Left hindlimb (tissue), 1 donor: Measurements from ENCODE around the gene KRTDAP.
"Not testable (repeated sequence)": the region's sequence is repeated elsewhere in the genome, so short reads cannot be mapped to it uniquely, and the experiment has no call there.

ENCODE experiments used
- DNase-seq: peaks from one replicate; pipeline ENCODE4 v3.0.0-alpha.2; 2018

Gene KRTDAP

GRCh38 chr19:35483089-35483488 lies 7.2 kb downstream of the KRTDAP start:
- no peak for DNase-seq

DNA sequence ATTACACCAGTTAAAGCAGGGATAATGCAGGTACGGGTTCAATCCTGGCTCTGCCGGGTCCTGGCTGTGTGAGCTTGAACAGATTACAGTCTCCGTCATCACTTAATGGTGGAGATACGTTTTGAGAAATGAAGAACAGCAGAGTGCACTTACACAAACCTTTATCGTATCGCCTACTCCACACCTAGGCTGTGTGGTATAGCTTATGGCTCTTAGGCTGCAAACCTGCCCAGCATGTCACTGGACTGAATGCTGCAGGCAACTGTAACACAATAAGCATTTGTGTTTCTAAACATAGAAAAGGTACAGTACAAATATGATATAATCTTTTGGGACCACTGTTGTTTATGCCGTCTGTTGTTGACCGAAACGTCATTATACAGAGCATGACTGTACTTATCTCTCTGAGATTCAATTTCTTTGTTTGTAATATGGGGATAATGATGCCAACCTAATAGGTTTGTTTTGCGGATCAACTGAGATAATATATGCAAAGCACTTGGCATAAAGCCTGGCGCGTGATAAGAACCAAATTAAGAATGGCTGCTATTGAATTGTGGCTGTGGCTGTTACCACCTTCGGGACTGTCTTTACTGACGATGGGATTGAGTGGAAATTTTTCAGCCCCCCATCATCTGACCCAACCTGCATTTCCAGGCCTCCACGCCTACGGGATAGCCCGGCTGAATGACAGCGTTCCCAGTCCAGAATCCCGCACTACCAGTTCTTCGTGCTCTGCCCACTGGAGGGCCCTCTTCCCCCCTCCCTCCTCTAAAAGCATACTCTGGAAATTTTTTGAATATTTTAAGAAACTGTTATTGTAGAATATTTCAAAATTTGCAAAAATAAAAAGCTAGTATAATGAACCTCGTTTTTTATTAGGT lies 11.2 kb downstream of the KRTDAP start:
- DNase-seq: no peak

DNA sequence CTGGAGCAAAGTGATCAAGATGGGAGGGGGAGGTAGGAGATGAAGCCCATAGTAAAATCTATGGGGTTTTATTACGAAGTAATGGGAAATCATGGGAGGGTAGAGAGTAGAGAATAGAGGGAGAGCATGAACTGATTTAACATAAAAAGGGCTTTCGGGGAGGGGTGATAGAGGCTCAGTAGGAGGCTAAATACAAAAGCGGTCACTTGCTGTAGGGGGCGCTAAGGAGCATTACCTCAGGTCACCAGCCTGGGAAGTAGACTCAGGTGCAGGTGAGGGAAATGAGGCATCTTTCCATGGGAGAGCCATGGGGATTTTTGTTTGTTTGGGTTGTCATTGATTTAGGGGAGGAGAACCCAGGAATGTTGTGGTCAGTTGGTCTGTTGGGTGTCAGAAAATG lies 14.1 kb downstream of the KRTDAP start:
- no peak for DNase-seq

- not testable (repeated sequence) for DNase-seq
These were observed 15.7 kb downstream of the KRTDAP start for GRCh38 chr19:35474594-35474993.

DNA sequence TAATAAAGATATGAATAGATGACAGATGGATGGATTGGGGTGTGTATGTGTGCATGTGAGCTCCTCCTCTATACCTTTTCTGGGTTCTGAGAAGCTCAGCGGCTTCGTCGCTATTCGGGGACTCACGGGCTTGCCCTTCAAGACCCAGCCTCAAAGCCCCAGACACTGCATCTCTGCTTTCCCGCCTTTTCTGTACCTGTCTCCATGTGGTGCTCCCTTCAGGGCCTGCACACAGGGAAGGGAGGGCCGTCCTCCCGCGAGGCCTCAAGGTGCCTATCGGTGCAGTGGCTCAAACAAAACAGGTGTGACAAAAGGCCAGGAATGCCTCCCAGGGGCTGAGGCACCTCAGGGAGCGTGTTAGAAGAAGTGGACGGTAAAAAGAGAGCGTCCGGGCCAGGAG lies 16.2 kb downstream of the KRTDAP start:
- no peak for DNase-seq

DNA sequence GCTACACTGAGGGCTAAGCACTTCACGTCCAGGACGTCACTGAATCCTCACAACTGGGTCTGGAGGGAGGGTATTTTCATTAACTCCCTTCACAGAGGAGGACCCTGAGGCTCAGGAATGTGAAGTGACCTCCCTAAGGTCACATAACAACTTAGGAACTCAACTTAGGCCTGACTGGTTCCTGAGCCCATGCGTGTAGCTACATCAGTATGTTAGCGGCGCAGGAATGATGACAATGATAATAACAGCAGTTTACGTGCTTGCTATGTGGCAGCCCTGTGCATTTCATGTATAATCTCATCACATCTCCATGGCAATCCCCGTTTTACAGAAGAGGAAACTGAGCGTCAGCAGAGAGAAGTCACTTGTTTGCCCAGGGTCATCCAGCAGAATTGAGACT lies 18.3 kb downstream of the KRTDAP start:
- DNase-seq: no peak

DNA sequence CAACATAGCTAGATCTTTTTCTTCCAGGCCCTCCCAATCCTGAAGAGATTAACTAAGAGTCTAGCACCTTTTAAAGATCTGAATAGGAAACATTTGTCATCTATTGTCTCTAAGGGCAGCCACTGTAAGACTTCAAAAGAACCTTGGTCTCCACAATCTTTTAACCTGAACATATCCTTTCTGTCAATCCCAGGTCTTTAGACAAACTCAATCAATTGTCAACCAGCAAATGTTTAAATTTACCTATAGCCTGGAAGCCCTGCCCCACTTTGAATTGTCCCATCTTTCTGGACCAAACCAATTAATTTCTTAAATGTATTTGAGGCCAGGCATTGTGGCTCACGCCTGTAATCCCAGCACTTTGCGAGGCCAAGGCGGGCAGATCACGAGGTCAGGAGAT lies 19.2 kb downstream of the KRTDAP start:
- DNase-seq: not testable (repeated sequence)

DNA sequence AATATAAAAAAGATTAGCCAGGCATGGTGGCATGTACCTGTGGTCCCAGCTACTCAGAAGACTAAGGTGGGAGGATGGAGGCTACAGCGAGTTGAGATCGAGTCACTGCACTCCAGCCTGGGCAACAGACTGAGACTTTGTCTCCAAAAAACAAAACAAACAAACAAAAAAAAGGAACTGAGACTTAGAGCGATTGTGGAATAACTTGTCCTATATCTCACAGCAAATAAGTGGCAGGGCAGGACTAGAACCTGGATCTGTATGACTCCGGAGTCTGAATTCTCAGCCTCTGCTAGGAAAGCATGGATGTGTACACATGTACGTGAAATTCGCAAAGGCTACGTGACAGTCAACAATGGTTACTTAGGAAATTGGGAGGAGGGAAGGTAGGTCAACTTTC lies 20.1 kb downstream of the KRTDAP start:
- no peak for DNase-seq

- DNase-seq: no peak
These were observed 21.6 kb downstream of the KRTDAP start for GRCh38 chr19:35468637-35469036.

DNA sequence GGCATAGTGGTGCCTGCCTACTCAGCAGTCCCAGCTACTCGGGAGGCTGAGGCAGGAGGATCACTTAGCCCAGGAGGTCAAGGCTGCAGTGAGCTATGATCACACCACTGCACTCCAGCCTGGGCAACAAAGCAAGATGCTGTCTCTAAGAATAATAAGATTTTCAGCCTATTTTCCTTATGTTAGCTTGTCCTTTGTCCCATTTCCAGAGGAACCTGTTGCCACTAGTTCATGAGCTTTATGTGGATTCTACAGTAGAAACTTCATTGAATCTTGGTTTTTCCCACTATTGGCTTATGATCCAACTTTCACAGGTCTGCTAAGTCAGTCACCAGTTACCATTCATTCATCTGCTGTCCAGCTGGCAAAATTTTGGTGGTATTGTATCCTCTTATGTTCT lies 24.0 kb downstream of the KRTDAP start:
- no peak for DNase-seq

GRCh38 chr19:35462956-35463355 lies 27.3 kb downstream of the KRTDAP start:
- DNase-seq: not testable (repeated sequence)

DNA sequence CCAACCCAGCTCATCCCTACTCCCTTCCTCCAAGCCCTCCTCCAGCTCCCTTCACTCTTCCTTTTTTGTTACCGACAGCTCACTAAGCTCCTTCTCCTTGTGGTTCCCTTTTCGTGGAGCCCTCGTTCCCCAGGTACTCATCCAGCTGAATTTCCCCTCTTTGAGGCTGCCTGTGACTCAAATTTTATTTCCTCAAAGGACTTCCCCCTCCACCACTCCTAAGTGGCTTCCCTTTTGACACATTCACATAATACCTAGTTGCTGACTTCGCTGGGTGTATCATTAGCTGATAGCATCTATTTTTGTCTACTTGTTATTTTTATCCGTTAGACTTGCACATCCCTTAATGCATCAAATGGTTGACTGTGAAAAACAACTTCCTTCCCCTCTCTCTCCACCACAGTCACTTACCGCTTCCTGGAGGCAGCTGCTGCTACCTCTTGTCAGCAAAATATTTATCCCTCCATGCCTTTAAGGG lies 27.7 kb downstream of the KRTDAP start:
- DNase-seq: no peak

DNA sequence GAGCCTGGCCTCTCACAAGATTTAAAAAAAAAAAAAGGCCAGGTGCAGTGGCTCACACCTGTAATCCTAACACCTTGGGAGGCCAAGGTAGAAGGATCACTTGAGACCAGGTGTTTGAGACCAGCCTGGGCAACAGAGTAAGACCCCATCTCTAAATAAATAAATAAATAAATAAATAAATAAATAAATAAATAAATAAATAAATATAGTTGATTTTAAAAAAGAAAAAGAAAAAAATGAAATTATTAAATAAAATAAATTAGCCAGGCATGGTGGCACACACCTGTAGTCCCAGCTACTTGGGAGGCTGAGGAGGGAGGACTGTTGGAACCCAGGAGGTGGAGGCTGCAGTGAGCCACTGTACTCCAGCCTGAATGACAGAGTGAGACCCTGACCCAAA lies 28.5 kb downstream of the KRTDAP start:
- DNase-seq: not testable (repeated sequence)

DNA sequence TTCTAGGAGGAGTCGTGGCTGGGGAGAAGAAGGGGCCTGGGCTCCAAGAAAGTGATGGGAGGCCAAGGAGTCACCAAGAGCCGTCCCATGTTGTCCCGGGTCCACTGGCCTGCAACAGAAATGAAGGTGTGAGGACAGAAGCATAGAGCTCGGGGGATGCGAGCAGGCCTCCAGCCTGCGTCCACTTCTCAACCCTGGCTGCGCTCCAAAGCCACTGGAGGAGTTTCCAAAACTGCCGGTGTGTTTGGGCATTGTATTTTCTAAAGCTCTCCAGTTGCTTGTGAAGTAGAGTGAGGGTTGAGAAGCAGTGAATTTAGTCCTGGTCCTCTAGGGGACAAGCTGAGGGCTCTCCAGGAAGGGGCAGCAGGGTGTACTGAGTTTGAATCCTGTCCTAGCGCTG lies 29.2 kb downstream of the KRTDAP start:
- no peak for DNase-seq

- no peak for DNase-seq
These were observed 29.7 kb downstream of the KRTDAP start for GRCh38 chr19:35460608-35461007.

DNA sequence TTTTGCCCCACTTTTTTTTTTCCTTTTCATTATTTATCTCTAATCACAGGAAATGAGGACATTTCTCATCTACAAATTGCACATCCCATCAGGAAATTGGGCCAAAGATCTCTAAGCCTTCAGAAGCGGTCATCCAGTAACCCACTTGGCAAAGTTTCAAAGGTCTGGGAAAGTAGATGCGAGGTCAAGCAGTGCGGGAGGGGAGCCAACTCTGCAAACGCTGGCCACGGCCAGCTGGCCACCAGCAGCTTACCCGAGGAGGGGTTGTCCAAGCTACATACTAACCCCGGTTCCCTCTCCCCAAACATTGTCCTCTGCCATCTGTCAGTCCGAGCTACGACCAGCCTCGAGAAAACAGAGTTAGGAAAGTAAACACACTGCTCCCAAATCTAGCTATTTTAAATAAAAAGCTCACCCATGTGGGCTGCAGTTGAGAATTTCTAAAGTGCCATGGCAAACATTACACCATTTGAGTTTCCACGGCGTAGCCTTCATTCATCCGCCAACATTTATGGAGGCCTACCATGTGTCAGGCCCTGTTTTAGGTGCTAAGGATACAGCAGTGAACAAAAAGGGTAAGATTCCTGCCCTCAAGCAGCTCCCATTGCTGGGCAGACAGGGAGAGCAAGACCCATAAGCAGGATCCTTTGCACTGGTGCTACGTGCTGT lies 30.7 kb downstream of the KRTDAP start:
- no peak for DNase-seq

DNA sequence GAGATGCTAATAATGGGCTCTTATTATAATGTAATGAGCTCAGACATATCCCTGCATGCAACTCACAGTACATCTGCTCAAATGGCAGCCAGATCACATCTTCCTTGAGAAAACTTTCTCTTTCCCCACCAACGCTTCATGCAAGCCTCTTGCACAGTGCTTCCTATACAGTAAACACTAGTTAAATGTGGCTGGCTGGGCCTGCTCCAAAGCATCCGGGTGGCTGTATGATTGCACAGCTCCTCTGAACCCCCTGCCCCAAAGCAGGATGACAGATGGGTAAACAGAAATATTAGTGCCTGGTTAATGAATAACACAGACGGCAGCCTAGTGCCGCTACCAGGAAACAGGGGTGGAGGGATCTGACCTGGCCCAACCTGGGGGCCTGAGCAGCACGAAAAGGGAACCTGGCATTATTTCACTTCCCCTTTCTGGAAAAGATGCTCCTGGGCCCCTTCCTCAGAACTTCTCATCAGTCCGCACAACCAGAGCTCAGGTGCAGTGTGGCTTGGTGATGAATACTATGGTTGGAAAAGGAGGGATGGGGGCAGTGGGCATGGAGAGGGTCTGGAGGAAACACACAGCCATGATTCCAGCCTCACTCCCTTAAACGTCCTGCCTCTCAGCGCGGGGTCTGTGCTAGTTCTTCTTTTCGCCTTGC lies 31.4 kb downstream of the KRTDAP start:
- no peak for DNase-seq

GRCh38 chr19:35458192-35458591 lies 32.1 kb downstream of the KRTDAP start:
- DNase-seq: no peak

GRCh38 chr19:35457173-35457572 lies 33.1 kb downstream of the KRTDAP start:
- no peak for DNase-seq

DNA sequence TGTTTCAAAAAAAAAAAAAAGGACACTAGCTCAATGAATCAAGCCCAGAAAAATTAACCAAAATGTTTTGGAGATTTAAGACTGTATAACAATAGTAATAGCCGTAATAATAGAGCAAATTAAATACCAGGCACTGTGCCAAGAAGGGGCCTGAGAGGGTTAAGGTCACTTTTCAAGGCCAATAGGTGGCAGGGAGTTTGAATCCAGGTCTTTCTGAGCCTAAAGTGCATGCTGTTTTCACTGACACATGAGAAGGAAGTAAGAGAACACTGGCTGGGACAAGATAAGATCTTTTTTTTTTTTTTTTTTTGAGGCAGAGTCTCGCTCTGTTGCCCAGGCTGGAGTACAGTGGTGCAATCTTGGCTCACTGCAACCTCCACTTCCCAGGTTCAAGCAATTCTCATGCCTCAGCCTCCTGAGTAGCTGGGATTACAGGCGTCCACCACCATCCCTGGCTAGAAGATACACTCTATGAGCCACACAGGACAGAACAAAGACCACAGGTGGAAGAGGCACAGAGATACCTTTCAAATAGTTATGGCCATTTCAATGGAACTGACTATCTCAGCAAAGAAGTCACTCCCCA lies 34.6 kb downstream of the KRTDAP start:
- DNase-seq: no peak

- DNase-seq: no peak
These were observed 35.6 kb downstream of the KRTDAP start for GRCh38 chr19:35454663-35455062.

DNA sequence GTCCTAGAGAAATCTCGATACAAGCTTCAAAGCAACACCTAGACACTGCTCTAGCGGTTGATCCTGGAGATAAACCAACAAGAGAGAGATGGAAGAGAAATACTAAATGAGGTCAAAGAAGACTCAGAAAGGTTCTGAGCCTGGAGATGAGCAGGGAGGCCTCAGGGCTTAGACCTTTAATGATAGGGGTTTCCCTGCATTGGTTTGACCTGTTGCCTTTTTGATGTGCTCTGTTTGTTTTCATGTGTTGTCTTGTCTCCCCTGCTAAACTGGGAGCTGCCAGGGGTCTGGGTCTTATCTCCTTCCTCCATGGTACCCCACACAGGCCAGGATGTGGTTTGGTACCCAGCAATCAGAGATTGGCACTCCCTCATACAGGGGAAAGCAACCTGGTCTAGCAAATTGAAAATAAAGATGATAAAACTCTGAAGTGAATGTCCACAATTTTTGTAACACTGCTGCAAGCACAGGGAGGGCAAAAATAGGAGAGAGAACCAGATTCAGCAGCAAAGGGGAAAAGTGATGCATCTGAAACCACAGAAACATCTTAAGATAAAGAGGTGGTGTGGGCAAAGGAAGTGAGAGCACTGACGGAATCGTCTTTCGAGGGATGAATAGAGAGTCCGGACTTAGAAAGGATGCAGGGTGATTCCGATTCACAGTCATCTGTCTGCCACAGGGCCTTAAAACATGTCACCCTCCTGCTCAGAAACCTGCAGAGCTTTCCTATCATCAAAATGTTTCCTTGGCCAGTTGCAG lies 38.7 kb downstream of the KRTDAP start:
- DNase-seq: no peak
